Activated CD4-positive, CD25-positive, alpha-beta regulatory T cell treated with anti-CD3 and anti-CD28 coated beads, Interleukin-2, amount 50 U/mL, for 24 hours (primary cell): Measurements from ENCODE around the gene MAGI3.
"Not testable (repeated sequence)": the region's sequence is repeated elsewhere in the genome, so short reads cannot be mapped to it uniquely, and the experiment has no call there.

Experiments used
- ATAC-seq, 2 donors: fragments of 150-1000 bp; cut with Tn5 transposase; one replicate each; pipeline ENCODE4 v1.10.0; 2021; ENCODE audit warnings: mild to moderate bottlenecking in 1 of 2, moderate library complexity in 1 of 2

MAGI3 gene

GRCh38 chr1:113444857-113445256 lies 54.5 kb downstream of the MAGI3 start:
- no peak for ATAC-seq

- no peak for ATAC-seq
Observed at GRCh38 chr1:113451710-113452109, 61.4 kb downstream of the MAGI3 start.

GRCh38 chr1:113452921-113453770 lies 62.8 kb downstream of the MAGI3 start:
- no peak for ATAC-seq

- ATAC-seq, result no peak
Observed at GRCh38 chr1:113453771-113454083, 63.4 kb downstream of the MAGI3 start.

GRCh38 chr1:113455374-113455773 lies 65.1 kb downstream of the MAGI3 start:
- ATAC-seq, result no peak

- no peak for ATAC-seq
Observed at GRCh38 chr1:113456967-113457366, 66.7 kb downstream of the MAGI3 start.

GRCh38 chr1:113459279-113459678 lies 69.0 kb downstream of the MAGI3 start:
- ATAC-seq, result no peak

GRCh38 chr1:113467991-113468390 lies 77.7 kb downstream of the MAGI3 start:
- no peak for ATAC-seq

GRCh38 chr1:113478427-113479195 lies 88.3 kb downstream of the MAGI3 start:
- ATAC-seq, result not testable (repeated sequence)

GRCh38 chr1:113479713-113480676 lies 89.7 kb downstream of the MAGI3 start:
- ATAC-seq, result no peak

GRCh38 chr1:113485131-113485530 lies 94.8 kb downstream of the MAGI3 start:
- not testable (repeated sequence) for ATAC-seq

- ATAC-seq, result no peak
Observed at GRCh38 chr1:113488576-113489177, 98.4 kb downstream of the MAGI3 start.

- no peak for ATAC-seq
Observed at GRCh38 chr1:113490384-113490783, 100.1 kb downstream of the MAGI3 start.

- no peak for ATAC-seq
Observed at GRCh38 chr1:113493533-113493932, 103.2 kb downstream of the MAGI3 start.

GRCh38 chr1:113505357-113505756 lies 115.0 kb downstream of the MAGI3 start:
- no peak for ATAC-seq

GRCh38 chr1:113507552-113508214 lies 117.4 kb downstream of the MAGI3 start:
- ATAC-seq, result no peak

- no peak for ATAC-seq
Observed at GRCh38 chr1:113508364-113509164, 118.2 kb downstream of the MAGI3 start.

GRCh38 chr1:113509766-113510165 lies 119.5 kb downstream of the MAGI3 start:
- ATAC-seq, result not testable (repeated sequence)

GRCh38 chr1:113511269-113511668 lies 121.0 kb downstream of the MAGI3 start:
- no peak for ATAC-seq

GRCh38 chr1:113515498-113515897 lies 125.2 kb downstream of the MAGI3 start:
- no peak for ATAC-seq

GRCh38 chr1:113517346-113517745 lies 127.0 kb downstream of the MAGI3 start:
- no peak for ATAC-seq
